HT-29 (cell line): ENCODE measurements around the gene GADD45GIP1. TPM values are rescaled to one million over a fixed set of nuclear protein-coding genes. Genes with fewer than 3 reads are reported as not detected.

Source experiments
- DNase-seq: peaks from one replicate; pipeline ENCODE4 v3.0.0-alpha.2; 2015; ENCODE audit warnings: low spot score
- small RNA-seq: library from RNA; depleted of rRNA; stranded (forward); fragments of <200 nt; gene quantifications from one replicate; pipeline ENCODE3, GENCODE V24; 2014
- total RNA-seq: library from RNA; depleted of rRNA; stranded (reverse); fragments of >200 nt; shearing (Covaris generic); gene quantifications from 2 replicates; pipeline ENCODE4 v1.2.3, GENCODE V29; 2014; rRNA removed

GADD45GIP1 gene
- total RNA-seq, 1 experiment from 2014 or later = 80.9 TPM

GRCh38 chr19:12912571-12912970 is 44.5 kb downstream of the GADD45GIP1 start:
- DNase-seq = no peak

DNA sequence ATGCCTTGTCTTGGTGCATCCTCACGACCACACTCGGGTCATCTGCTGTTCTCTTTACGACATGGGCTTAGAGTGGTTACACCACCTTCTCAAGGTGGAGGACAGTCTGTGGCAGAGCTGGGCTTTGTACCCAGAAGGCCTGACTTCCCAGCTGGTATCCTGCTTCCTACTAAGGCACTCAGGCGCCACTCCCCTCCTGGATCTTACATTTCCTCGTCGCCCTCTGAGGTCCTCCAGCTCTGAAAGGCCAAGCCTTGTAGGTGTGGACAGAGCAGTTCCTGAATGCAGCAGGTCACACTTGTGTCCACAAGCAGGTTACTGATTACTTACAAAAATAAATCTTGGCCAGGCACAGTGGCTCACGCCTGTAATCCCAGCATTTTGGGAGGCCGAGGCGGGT is 49.9 kb downstream of the GADD45GIP1 start:
- DNase-seq = no peak

Small RNA genes within 50 kb of the gene (small RNA-seq; reads per million reads assigned to genes)
- gene MIR5695 = not detected
- not detected for gene MIR6515

Other genes starting within 250 kb of the GADD45GIP1 start
- gene TNPO2, start 233.3 kb downstream of the GADD45GIP1 start, total RNA-seq = 24.5 TPM in 2 replicates
- 258 and 260 TPM in 2 replicates for gene TRIR, start 222.5 kb downstream of the GADD45GIP1 start, total RNA-seq
- gene GET3, start 219.7 kb downstream of the GADD45GIP1 start, total RNA-seq = 90.4 and 105 TPM in 2 replicates
- gene BEST2, start 205.4 kb downstream of the GADD45GIP1 start, total RNA-seq = 0.37 and 0.48 TPM in 2 replicates
- 64.1 and 72.2 TPM in 2 replicates for gene HOOK2, start 181.7 kb downstream of the GADD45GIP1 start, total RNA-seq
- gene JUNB, start 165.7 kb downstream of the GADD45GIP1 start, total RNA-seq = 568 and 620 TPM in 2 replicates
- 378 and 396 TPM in 2 replicates for gene PRDX2, start 155.4 kb downstream of the GADD45GIP1 start, total RNA-seq
- gene THSD8, start 155.2 kb downstream of the GADD45GIP1 start, total RNA-seq = 0.10 TPM in 1 of 2 replicates, not detected in the other
- gene RNASEH2A, start 150.6 kb downstream of the GADD45GIP1 start, total RNA-seq = 48.2 and 55.4 TPM in 2 replicates
- gene RTBDN, start 122.6 kb downstream of the GADD45GIP1 start, total RNA-seq = 0.13 and 0.16 TPM in 2 replicates
- gene MAST1, start 118.7 kb downstream of the GADD45GIP1 start, total RNA-seq = 0.58 and 1.7 TPM in 2 replicates
- gene DNASE2, start 75.8 kb downstream of the GADD45GIP1 start, total RNA-seq = 20.9 and 27.6 TPM in 2 replicates
- gene KLF1, start 70.0 kb downstream of the GADD45GIP1 start, total RNA-seq = not detected in 2 replicates
- 24.6 and 27.2 TPM in 2 replicates for gene GCDH, start 66.1 kb downstream of the GADD45GIP1 start, total RNA-seq
- not detected in 2 replicates for gene SYCE2, start 37.9 kb downstream of the GADD45GIP1 start, total RNA-seq
- gene FARSA, start 23.5 kb downstream of the GADD45GIP1 start, total RNA-seq = 84.6 and 96.2 TPM in 2 replicates
- 803 and 831 TPM in 2 replicates for gene CALR, start 18.6 kb downstream of the GADD45GIP1 start, total RNA-seq
- 217 TPM in 2 replicates for gene RAD23A, start 11.4 kb downstream of the GADD45GIP1 start, total RNA-seq
- gene DAND5, start 12.4 kb upstream of the GADD45GIP1 start, total RNA-seq = 0.31 TPM in 1 of 2 replicates, not detected in the other
- gene NFIX, start 38.3 kb upstream of the GADD45GIP1 start, total RNA-seq = 22.4 and 32.3 TPM in 2 replicates
- 1.8 and 2.5 TPM in 2 replicates for gene LYL1, start 145.6 kb upstream of the GADD45GIP1 start, total RNA-seq
- gene TRMT1, start 159.5 kb upstream of the GADD45GIP1 start, total RNA-seq = 52.8 and 59.8 TPM in 2 replicates
- 130 and 133 TPM in 2 replicates for gene NACC1, start 161.0 kb upstream of the GADD45GIP1 start, total RNA-seq
- 86.0 and 102 TPM in 2 replicates for gene STX10, start 193.2 kb upstream of the GADD45GIP1 start, total RNA-seq
- 144 and 159 TPM in 2 replicates for gene IER2, start 193.2 kb upstream of the GADD45GIP1 start, total RNA-seq